ENCODE measurements around the gene DIP2B. TPM values are rescaled to one million over a fixed set of nuclear protein-coding genes. Genes with fewer than 3 reads are reported as not detected.

Gene DIP2B
- total RNA-seq, 2 experiments from 2014 or later, result 21.2 to 23.7 TPM

- no peak for TF ChIP-seq CTCF (IDR thresholded peaks at IDR 0.05)
- Mint-ChIP-seq H3K27me3 (no peaks in the 10 kb centered on the region), H3K4me3 (no peak overlapping the region), H3K36me3 (ENCODE audit: low read depth) (peaks cover 17% of the 10 kb centered on the region), H3K4me1 (ENCODE audit: low read depth) (peaks cover 34% of the 10 kb centered on the region), H3K27ac (peak overlapping the region; percentile 67), H3K9me3 (no peaks in the 10 kb centered on the region)
- DNase-seq (no peak), ATAC-seq (no peak)
- ChIA-PET CTCF (no interaction called here), POLR2A (interaction anchor here (1.1 kb wide), 1 partner anchor 60 kb away, joined by 3 read pairs; no protein-coding TSS in a partner anchor)
- intact Hi-C loops (cut with micrococcal nuclease), result no loop called here
Observed at GRCh38 chr12:50626026-50626425, 121.2 kb downstream of the DIP2B start.

DNA sequence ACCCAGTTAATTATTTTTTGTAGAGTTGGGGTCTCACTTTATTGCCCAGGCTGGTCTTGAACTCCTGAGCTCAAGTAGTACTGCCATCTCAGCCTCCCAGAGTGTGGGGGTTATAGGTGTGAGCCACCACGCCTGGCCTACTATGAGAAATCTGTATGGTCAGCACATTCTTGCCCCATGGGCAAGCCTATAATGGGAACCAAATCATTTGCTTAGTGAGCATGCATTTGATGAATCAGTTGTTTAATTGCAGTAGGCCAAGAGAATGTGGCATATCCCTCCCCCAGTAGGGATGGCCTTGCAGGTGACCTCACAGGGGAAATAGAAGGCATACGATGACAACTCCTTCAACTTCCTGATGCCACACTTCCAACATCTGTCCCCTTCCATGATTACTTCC lies 122.7 kb downstream of the DIP2B start:
- H3K27ac Mint-ChIP-seq, result peak overlapping the region; percentile 21
- POLR2A ChIA-PET, result no interaction called here
- H3K36me3 Mint-ChIP-seq (ENCODE audit: low read depth), result peaks cover 17% of the 10 kb centered on the region
- H3K4me3 Mint-ChIP-seq, result no peak overlapping the region
- ATAC-seq (no peak), DNase-seq (no peak)
- H3K4me1 Mint-ChIP-seq (ENCODE audit: low read depth), result peaks cover 23% of the 10 kb centered on the region
- TF ChIP-seq CTCF (IDR thresholded peaks at IDR 0.05), result no peak
- intact Hi-C loops (cut with micrococcal nuclease), result no loop called here
- H3K27me3 Mint-ChIP-seq, result no peaks in the 10 kb centered on the region
- CTCF ChIA-PET, result interaction anchor here (0.9 to 1.4 kb wide), 2 partner anchors 11 to 123 kb away, joined by 3 to 4 read pairs; partner anchors contain the start of gene DIP2B
- no peaks in the 10 kb centered on the region for H3K9me3 Mint-ChIP-seq

DNA sequence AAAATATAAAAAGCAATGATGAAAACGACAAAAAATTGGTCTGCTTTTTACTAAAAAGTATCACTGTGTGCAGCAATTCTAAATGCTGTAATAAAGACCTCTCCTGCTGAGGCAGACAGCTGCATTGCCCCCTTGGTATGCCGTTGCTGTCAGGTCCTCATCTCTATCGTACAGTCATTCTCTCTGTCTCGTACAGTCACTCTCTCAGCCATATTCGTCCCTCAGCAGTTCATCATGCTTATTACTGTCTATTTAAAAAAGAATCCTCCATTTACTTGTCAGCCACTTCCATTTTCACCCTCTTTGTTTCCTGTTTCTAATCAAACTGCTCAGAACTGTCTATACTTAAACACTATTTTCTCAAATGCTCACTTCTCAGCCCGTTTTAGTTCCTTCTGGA lies 123.6 kb downstream of the DIP2B start:
- ChIA-PET CTCF (interaction anchor here (1.8 to 2.3 kb wide), 2 partner anchors 10 to 124 kb away, joined by 6 to 8 read pairs; partner anchors contain the start of gene DIP2B), POLR2A (no interaction called here)
- H3K4me3 Mint-ChIP-seq, result no peak overlapping the region
- no peak for ATAC-seq
- H3K27ac Mint-ChIP-seq, result peak overlapping the region; percentile 30
- peaks cover 21% of the 10 kb centered on the region for H3K4me1 Mint-ChIP-seq (ENCODE audit: low read depth)
- no peak for DNase-seq
- no peaks in the 10 kb centered on the region for H3K9me3 Mint-ChIP-seq
- no peak for TF ChIP-seq CTCF (IDR thresholded peaks at IDR 0.05)
- H3K36me3 Mint-ChIP-seq (ENCODE audit: low read depth), result peaks cover 17% of the 10 kb centered on the region
- intact Hi-C loops (cut with micrococcal nuclease), result no loop called here
- no peaks in the 10 kb centered on the region for H3K27me3 Mint-ChIP-seq

DNA sequence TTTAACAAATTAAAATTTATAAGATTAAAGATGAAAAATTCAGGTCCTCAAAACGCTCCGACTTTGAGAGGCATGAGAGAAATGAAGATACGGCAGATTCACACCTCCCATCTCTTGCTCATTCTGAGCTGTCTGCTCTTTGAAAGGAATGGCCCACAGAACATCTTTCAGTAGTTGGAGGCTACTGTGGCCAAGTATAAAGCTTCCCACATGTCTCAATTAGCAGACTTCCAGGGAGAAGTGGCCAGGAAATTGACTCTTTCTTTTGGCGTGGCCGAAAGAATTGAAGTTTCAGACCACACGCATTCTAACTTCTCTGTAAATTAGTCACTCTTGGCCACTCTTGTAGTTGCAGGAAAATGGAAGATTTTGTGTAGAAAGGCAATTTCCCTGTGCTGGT lies 129.2 kb downstream of the DIP2B start:
- ATAC-seq (no peak), DNase-seq (no peak)
- Mint-ChIP-seq H3K9me3 (no peaks in the 10 kb centered on the region), H3K27me3 (no peaks in the 10 kb centered on the region), H3K4me1 (ENCODE audit: low read depth) (peaks cover 20% of the 10 kb centered on the region), H3K36me3 (ENCODE audit: low read depth) (peaks cover 4% of the 10 kb centered on the region), H3K27ac (no peak overlapping the region), H3K4me3 (no peak overlapping the region)
- ChIA-PET POLR2A (interaction anchor here (0.5 to 0.6 kb wide), 2 partner anchors 159 to 584 kb away, joined by 3 read pairs; partner anchors contain the start of gene POU6F1), CTCF (interaction anchor here (0.9 to 3.9 kb wide), 3 partner anchors 15 to 129 kb away, joined by 3 to 16 read pairs (median 3); partner anchors contain the start of gene DIP2B)
- intact Hi-C loops (cut with micrococcal nuclease), result no loop called here
- no peak for TF ChIP-seq CTCF (IDR thresholded peaks at IDR 0.05)

- Mint-ChIP-seq H3K9me3 (no peaks in the 10 kb centered on the region), H3K4me3 (no peak overlapping the region), H3K4me1 (ENCODE audit: low read depth) (peaks cover 20% of the 10 kb centered on the region), H3K27ac (no peak overlapping the region), H3K36me3 (ENCODE audit: low read depth) (peaks cover 4% of the 10 kb centered on the region), H3K27me3 (no peaks in the 10 kb centered on the region)
- intact Hi-C loops (cut with micrococcal nuclease), result no loop called here
- DNase-seq, result no peak
- no peak for ATAC-seq
- no peak for TF ChIP-seq CTCF (IDR thresholded peaks at IDR 0.05)
- ChIA-PET POLR2A (interaction anchor here (0.5 to 0.6 kb wide), 2 partner anchors 159 to 584 kb away, joined by 3 read pairs; partner anchors contain the start of gene POU6F1), CTCF (interaction anchor here (0.9 to 3.9 kb wide), 3 partner anchors 15 to 129 kb away, joined by 3 to 16 read pairs (median 3); partner anchors contain the start of gene DIP2B)
Observed at GRCh38 chr12:50634379-50634778, 129.6 kb downstream of the DIP2B start.

All from activated CD8-positive, alpha-beta T cell treated with anti-CD3 and anti-CD28 coated beads for 36 hours (primary cell).